Measurements from ENCODE around the gene SLC16A6.
"Not testable (repeated sequence)": the region's sequence is repeated elsewhere in the genome, so short reads cannot be mapped to it uniquely, and the experiment has no call there.

The SLC16A6 gene

DNA sequence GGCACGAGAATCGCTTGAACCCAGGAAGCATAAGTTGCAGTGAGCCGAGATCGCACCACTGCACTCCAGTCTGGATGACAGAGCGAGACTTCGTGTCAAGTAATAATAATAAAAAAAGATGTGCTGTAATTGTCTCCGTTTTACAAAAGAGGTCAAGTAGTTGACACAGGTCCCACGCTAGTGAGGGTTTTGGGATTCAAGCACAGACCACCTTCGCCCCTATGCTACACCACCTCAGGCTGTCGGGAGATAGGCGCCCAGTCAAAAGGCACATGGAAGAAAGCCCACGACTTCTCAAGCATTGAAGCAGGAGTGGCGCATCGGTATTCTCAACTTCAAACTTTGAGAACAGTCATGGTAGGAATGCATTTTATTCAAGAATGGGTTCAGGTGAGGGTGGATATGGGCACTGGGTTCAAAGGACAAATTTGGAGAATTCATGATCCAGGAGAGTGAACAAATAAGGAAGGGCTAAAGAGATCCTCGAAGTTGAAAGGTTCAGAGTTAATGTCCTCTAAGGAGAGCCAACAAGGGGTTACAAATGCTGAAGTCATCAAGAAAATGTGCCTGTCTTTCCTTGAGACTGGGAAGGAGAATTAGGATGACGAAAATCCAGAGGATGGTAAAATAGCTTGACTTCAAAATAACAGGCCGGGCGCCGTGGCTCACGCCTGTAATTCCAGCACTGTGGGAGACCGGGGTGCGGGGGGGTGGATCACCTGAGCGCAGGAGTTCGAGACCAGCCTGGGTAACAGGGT is 44.5 kb downstream of the SLC16A6 start:
- DNase-seq: no peak

DNA sequence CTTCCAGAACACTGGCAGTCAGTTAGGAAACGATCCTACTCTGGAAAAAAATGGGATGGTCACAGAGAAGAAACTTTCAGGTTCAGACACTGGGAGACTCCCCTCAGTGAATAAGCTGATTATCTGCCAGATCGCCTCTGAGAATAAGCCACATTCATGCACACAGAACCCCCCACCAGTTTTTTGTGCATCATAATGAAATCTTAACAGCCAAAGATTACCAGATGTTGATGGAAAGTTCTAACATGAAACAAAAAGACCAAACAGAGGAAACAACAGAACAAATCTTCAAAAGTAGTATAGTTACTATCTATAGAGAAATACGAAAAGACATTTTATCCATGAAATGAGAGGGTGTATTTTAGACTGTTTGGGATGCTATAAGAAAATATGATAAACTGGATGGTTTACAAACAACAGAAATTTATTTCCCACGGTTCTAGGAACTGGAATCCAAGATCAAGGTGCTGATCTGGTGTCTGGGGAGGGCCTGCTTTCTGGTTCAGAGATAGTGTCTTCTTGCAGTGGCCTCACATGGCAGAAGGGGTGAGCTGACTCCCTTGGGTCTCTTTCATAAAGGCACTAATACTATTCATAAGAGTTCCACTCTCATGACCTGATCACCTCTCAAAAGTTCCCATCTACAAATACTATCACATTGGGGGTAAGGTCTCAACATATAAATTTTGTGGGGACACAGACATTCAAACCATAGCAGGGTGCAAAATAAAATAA is 51.1 kb downstream of the SLC16A6 start:
- no peak for DNase-seq

DNA sequence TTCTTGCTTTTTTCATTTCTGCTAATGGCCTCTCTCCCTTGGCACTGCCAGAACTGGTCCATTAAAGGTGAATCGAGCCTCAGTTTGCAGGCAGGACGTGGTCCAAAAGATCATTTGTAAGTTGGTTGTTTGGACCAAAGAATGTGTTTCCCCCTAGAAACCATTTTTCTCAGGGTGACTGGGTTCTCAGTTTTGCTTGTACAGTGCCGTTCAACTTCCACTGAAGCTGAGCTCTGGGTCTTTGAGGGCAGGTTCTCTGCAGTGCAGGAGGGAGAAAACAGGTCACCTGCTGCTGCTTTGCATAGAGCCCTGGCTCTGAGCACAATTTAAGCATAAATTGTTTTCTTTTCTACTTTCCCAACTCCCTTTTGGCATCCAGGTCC is 52.1 kb downstream of the SLC16A6 start:
- no peak for DNase-seq

DNA sequence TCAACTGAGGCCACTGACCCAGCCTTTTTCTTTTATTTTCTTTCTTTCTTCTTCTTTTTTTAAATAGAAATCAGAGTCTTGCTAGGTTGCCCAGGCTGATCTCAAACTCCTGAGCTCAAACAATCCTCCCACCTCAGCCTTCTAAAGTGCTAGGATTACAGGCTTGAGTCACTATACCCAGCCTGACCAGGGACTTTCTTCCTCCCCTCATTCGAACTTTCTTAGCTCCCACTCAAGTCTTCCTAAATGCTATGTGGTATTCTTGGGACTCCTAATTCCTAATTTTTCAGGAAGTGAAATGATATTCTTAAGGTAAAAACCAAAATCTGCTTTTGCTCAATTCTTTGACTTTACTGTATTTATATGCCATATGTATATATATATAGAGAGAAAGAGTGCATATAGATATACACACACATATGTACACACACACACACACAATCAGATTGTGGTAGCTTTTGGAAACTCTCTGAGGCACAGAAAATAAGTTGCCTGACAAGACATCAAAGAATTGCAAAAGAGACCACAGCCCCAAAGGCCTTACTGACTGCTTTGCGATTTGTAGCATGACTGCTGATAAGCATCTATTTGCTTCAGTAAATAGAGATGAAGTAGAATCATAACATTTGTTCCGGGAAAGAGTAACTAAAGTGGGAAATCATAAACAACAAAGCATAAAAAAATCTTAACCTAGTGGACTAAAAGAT is 52.6 kb downstream of the SLC16A6 start:
- DNase-seq: no peak

DNA sequence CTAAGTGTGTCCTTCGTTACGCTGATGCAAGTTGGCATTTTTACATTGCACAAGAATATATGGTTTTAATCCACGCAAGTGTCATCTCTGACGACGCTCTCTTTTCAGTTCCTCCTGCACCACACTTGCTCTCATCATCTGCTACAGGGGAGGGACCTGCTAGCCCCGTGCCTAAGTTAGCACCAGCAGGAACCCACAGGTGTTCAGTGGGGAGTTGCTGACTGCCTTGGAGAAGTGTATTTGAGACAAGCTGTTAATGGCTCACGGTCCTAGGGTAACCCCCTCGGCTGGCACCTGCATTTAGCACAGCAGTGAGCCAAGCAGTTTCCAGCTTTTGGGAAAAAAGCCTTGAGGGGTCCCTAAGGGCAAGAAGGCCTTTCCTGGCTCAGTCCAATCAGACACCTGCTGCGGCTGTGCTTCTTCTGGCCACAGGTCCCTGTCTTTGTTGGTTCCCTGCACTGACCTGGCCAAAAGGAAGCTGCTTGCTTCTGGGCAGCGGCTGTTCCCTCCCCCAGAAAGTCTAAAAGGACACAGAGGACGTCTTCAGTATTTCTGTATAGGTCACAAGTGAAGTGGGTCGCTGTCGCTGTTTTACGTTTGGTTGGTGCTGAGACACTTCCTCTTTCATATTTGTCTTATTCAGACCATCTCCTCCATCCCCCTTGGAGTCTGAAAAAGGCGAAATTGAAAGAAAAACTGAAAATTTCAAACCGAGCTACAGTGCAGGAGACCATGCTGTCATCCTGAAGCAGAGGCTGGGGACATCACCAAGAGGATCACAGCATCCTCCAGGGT is 53.4 kb downstream of the SLC16A6 start:
- not testable (repeated sequence) for DNase-seq

DNA sequence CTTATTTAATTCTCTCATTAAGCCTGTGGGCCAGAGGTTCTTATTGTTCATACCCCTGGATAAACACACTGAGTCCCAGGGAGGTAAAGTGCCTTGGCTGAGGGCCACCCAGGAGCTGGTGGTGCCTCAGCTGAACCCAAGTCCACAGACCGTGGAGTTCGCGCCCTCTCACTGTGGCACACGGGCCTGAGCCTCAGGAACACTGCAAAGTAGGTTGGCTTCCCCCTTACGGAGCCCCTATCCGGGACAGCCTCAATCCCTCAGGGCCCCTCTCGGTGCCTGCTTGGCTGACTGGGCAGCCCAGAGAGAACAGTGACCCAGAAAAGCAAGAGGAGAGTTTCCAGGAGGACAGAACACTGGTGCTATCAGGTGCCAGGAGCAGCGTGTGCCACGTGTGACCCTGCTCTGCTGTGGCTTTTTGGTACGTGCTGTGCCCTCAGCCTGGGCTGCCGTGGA is 55.6 kb downstream of the SLC16A6 start:
- peak; percentile 62 for DNase-seq

DNA sequence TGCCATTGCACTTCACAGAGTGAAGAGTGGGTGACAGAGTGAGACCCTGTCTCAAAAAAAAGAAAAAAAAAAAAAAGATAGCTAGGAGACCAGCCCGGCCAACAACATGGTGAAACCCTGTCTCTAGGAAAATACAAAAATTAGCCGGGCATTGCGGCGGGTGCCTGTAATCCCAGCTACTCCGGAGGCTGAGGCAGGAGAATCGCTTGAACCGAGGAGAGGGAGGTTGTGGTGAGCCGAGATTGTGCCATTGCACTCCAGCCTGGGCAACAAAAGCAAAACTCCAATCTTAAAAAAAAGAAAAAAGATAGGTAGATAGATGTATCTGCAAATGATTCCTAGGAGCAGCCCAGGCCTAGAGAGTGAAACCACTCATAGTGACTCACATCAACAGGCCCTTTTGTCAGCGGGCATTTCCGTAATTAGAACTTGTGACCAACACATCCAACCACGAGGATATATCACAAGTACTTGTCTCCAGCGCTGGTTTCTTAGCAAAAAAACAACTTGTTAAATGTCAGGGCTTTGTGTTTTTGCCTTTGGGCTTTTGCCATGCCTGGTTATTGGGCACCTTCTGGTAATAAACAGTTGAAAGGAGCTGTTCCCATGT is 56.1 kb downstream of the SLC16A6 start:
- DNase-seq: peak; percentile 37

DNA sequence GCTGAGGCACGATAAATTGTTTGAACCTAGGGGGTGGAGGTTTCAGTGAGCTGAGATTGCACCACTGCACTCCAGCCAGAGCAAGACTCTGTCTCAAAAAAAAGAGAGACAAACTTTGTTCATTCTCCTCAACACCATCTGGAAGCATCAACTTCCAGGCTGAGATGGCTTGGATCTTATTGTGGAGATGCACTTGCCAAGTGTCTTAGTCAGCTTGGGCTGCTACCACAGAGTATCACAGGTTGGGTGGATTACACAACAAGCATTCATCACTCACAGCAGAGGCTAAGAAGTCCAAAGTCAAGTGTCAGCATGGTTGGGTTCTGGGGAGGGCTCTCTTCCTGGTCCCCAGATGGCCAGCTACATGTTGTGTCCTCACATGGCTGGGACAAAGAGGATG is 58.2 kb downstream of the SLC16A6 start:
- not testable (repeated sequence) for DNase-seq

DNA sequence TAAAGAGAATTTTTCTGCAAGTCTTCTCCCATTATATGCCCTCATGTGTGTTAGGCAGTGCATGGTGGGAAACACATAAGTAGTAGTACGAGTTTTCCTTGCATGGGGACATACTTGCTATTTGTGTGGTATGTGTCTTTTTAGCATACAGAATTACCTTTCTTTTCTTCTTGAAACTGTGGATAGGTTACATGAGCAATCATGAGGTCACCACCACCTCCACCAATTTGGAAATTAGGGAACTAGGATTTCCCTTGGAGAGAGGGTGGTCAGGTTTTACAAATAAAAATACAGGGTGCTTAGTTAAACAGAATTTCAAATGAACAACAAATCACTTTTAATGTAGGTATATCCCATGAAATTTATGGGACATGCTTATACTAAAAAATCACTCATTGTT is 59.4 kb downstream of the SLC16A6 start:
- no peak for DNase-seq

DNA sequence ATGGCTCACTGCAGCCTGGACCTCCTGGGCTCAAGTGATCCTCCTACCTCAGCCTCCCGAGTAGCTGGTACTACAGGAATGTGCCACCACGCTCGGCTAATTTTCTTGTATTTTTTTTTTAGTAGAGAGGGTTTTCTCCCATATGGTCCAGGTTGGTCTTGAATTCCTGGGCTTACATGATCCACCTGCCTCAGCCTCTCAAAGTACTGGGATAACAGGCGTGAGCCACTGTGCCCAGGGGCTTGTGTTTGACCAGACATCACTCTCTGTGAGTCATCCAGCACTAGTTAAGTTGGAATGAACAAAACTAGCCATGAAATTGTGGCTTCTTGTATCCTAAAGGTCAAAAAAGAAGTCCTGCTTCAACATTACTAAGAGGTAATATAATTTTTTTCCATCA is 59.8 kb downstream of the SLC16A6 start:
- not testable (repeated sequence) for DNase-seq

DNA sequence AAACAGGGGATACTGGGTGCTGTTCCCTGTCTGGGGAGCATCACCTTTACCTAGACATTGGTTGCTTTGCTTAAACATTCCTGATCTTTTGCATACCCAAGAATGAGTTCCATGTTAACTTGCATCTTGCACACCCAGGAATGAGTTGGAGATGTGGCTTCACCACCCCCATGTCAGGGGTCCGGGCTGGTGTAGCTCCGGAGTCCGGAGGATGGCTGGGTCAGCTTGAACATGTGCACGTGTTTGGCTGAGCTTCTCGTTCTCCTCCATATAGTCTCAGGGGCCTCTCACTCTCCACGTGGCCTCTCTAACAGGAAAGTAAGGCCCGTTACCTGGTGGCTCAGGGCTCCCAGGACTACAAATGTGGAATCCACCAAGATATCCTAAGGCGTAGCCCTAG is 61.3 kb downstream of the SLC16A6 start:
- no peak for DNase-seq

DNA sequence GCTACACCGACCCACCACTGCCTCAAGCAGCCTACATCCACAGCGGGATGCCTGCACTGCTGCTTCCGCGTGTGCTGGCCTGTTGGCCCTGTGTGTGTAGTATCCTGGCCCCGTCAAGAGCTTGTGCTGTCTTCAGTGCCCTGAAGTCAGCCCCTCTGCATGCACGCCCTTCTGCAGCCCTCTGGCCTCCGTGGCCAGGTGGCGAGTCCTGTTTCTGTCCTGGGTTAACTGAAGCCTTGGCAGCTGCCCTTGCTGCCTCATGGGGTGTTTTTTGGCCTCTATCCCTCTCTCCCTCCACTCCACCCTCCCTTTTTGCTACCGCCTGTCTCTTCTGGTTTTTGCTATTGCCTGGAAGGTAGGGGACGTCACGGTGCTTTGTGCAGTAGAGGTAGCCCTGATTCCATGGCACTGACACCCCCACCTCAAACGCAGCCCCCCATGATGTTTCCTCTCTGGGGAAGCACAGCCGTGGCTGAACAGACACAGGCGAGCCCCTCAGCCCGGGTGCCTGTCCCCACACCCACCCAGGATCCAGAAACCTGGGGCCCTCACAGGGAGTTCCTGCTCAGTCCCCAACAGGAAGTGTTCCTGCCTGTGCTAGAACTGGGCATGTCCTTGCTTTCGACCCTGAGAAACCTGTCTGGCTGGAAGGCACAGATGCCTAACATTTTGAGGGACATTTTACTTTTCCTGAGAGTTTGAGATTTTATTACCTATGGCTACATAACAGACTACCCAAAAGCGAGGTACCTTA is 61.9 kb downstream of the SLC16A6 start:
- DNase-seq: no peak

DNA sequence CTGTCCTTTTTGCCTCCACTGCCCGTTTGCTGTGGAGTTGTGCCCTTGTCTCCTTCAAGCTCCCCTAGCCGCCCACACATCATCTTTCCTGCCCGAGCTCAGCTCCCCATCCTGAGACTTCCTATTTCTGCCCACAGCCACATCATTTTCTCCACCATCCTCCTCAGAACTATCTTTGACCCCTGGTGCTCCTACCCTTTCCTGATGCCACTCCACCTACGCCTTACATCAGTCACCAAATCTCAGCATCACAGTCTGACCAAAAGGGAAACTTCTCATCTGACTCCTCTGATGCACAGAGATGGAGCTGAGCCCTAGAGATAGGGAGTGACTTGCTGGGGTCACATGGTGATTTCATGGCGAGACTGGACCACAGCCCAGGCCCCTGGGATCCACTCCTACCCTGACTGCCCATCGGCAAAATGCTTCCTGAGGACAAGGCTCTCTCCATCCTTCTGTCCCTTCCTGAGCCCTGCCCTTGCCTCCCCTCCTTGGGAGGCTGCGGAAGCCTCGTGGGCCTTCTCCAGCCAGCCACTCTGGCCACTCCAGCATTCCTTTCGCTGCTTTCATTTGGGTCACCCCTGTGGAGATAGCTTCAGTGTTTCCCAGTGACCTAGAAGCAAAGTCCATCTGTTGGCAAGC is 62.8 kb downstream of the SLC16A6 start:
- not testable (repeated sequence) for DNase-seq

DNA sequence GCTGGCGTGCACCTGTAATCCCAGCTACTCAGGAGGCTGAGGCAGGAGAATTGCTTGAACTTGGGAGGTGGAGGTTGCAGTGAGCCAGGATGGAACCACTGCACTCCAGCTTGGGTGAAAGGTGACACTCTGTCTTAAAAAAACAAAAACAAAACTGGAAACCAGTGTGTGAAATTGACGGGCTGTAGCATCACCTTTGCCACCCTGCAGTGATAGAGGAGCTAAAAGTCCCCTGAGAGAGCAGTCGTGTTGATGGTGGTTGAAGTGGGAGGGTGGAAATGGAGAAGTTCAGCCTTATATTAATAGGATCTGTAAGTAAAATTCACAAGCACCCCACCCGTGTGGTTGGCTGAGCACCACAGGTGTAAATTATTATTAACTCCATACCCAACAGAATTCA is 65.9 kb downstream of the SLC16A6 start:
- not testable (repeated sequence) for DNase-seq

DNA sequence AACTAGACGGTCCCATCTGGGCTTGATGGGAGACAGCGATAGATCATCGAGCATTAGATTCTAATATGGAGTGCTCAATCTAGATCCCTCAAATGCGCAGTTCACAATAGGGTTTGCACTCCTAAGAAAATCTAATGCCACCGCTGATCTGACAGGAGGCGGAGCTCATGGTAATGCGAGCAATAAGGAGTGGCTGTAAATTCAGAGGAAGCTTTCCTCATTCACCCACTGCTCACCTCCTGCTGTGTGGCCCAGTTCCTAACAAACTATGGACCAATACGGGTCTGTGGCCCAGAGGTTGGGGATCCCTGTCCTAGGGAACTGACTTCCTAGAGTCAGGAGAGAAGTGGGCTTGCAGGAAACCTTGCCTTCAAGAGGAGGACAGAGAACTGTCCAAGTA is 68.3 kb downstream of the SLC16A6 start:
- DNase-seq: no peak

DNA sequence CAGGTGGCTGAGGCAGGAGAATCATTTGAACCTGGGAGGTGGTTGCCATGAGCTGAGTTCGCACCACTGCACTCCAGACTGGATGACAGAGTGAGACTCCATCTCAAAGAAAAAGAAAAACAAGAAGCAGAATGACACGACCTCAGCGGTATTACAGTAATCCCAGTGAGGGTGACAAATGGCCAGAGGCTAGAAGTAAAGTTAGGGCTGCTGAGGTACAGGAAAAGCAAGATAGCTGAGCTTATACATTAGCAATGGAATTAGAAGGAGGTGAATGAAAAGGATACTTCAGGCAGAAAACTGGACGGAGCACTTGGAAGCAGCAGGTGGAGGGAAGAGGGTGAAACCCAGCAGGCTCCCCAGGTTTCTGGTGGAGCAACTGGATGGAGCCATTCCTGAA is 69.1 kb downstream of the SLC16A6 start:
- no peak for DNase-seq

DNA sequence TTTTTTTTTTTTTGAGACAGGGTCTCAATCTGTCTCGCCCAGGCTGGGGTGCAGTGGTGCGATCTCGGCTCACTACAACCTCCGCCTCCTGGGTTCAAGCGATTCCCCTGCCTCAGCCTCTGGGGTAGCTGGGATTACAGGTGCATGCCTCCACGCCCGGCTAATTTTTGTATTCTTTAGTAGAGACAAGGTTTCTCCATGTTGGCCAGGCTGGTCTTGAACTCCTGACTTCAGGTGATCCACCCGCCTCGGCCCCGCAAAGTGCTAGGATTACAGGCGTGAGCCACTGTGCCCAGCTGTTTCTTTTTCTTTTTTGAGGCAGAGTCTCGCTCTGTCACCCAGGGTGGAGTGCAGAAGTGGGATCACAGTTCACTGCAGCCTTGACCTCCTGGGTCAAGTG is 70.1 kb downstream of the SLC16A6 start:
- not testable (repeated sequence) for DNase-seq

DNA sequence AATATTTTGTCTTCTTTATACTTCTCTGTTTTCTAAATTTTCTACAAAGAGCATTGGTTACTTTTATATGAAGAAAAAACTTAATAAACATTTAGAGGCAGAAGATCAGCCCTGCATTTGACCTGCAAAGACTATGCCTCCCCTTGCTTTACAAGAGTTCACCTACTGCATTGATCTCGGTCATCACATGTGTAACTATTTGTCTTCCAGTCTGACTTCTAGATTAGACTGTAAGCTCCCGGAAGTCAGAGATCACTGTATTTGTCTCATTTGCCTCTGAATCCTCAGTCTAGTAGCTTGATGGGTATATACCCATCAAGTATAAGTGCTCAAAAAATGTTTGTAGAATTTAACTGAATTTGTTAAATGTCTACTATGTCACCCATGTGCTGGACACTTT is 70.7 kb downstream of the SLC16A6 start:
- not testable (repeated sequence) for DNase-seq

DNA sequence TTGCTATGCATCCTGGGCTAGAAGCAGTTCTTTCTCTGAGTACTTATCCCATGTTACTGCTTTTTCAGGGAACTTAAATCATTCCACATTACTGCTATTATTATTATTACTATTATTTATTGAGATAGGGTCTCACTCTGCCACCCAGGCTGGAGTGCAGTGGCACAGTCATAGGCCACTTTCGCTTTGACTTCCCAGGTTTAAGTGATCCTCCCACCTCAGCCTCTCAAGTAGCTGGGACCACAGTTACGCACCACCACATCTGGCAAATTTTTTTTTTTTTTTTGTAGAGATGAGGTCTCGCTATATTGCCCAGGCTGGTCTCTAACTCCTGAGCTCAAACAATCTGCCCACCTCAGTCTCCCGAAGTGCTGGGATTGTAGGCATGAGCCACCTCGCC is 71.5 kb downstream of the SLC16A6 start:
- DNase-seq: not testable (repeated sequence)
